HepG2 (cell line): Measurements from ENCODE around the gene VSIG10L2. TPM values are rescaled to one million over a fixed set of nuclear protein-coding genes. Genes with fewer than 3 reads are reported as not detected.
A peak's percentile ranks its signal among the peaks of the same experiment; 100 is the strongest.

Source experiments
- ARID3A ChIP-seq: IDR thresholded peaks from 2 replicates; pipeline ENCODE4 v1.6.1; 2012; ENCODE audit warnings: low read depth, low read length, improper control_type of control experiment
- ATF3 ChIP-seq: sonication (generic); formaldehyde crosslinking; IDR thresholded peaks from 2 replicates; pipeline ENCODE4 v1.4.0; 2020; ENCODE audit warnings: missing genetic modification reagents
- ETS1 ChIP-seq: sonication (generic); formaldehyde crosslinking; IDR thresholded peaks from 2 replicates; pipeline ENCODE4 v1.4.0; 2020; ENCODE audit warnings: missing genetic modification reagents
- HIC2 ChIP-seq: sonication (generic); formaldehyde crosslinking; IDR thresholded peaks from 2 replicates; pipeline ENCODE4 v1.9.0; 2022; ENCODE audit warnings: low read depth, missing genetic modification reagents
- HNF4G ChIP-seq, 2 experiments: sonication (generic) in 1 of 2; formaldehyde crosslinking in 1 of 2; IDR thresholded peaks; 2 replicates each; pipeline versions ENCODE4 v1.4.0 to v1.6.1; 2011 to 2020; ENCODE audit warnings: borderline replicate concordance in 2 of 2, low read depth in 2 of 2, mild to moderate bottlenecking in 2 of 2, low read length in 1 of 2, missing genetic modification reagents in 1 of 2, moderate library complexity in 1 of 2
- SETDB1 ChIP-seq: sonication (generic); formaldehyde crosslinking; IDR thresholded peaks from 2 replicates; pipeline ENCODE4 v1.5.1; 2020; ENCODE audit warnings: missing genetic modification reagents, mild to moderate bottlenecking, borderline replicate concordance
- TOE1 ChIP-seq: sonication (generic); formaldehyde crosslinking; IDR thresholded peaks from 2 replicates; pipeline ENCODE4 v1.4.0; 2020; ENCODE audit warnings: mild to moderate bottlenecking, missing genetic modification reagents
- TRIM24 ChIP-seq: sonication (generic); formaldehyde crosslinking; IDR thresholded peaks from 2 replicates; pipeline ENCODE4 v1.8.0; 2022; ENCODE audit warnings: mild to moderate bottlenecking, missing genetic modification reagents
- TSC22D2 ChIP-seq: sonication (generic); formaldehyde crosslinking; IDR thresholded peaks from 2 replicates; pipeline ENCODE4 v1.5.1; 2020; ENCODE audit warnings: missing genetic modification reagents, mild to moderate bottlenecking, borderline replicate concordance
- U2AF2 ChIP-seq: fragments of 200-400 bp; formaldehyde crosslinking; IDR thresholded peaks from 2 replicates; pipeline ENCODE4 v1.6.1; 2017; ENCODE audit warnings: low read depth, mild to moderate bottlenecking, low read length
- ZBTB10 ChIP-seq: sonication (generic); formaldehyde crosslinking; IDR thresholded peaks from 2 replicates; pipeline ENCODE4 v1.4.0; 2020; ENCODE audit warnings: missing genetic modification reagents, borderline replicate concordance
- ZNF609 ChIP-seq: sonication (generic); formaldehyde crosslinking; IDR thresholded peaks from 2 replicates; pipeline ENCODE4 v1.4.0; 2020; ENCODE audit warnings: mild to moderate bottlenecking, missing genetic modification reagents, borderline replicate concordance
- ZNF770 ChIP-seq: sonication (generic); formaldehyde crosslinking; IDR thresholded peaks from 2 replicates; pipeline ENCODE4 v1.5.0; 2020; ENCODE audit warnings: mild to moderate bottlenecking, missing genetic modification reagents
- polyA plus RNA-seq, 8 experiments: library from polyadenylated mRNA; depleted of rRNA in 3 of 8; stranded (reverse) in 7 of 8; unstranded in 1 of 8; fragments of >200 nt; fragmentation: Illumina TruSeq in 4 of 8; extraction: Trizol in 4 of 8; gene quantifications; 2 replicates each; pipeline versions ENCODE4 v1.2.1 to v1.2.3, GENCODE V29; 2011 to 2016; ENCODE audit warnings: low read depth in 4 of 8, missing spikeins in 1 of 8, mixed read lengths in 1 of 8; ENCODE audit not compliant: insufficient read depth in 1 of 8
- total RNA-seq, 5 experiments: library from RNA; depleted of rRNA; stranded (reverse); fragments of >200 nt; fragmentation: Illumina TruSeq; extraction: Trizol; gene quantifications; 2 replicates each; pipeline ENCODE4 v1.2.3, GENCODE V29; 2016; ENCODE audit warnings: low read depth in 1 of 5

VSIG10L2 gene
- total and polyA plus RNA-seq, 2 of the 13 experiments (the other 11 are each of a cell fraction or from before 2014, with no cell fraction given): 0.21 TPM; not detected in 1

- TF ChIP-seq ZNF609 (CRISPR knock-in tag) (no peak), TSC22D2 (CRISPR knock-in tag) (no peak), HIC2 (CRISPR knock-in tag) (no peak), ZBTB10 (CRISPR knock-in tag) (no peak), U2AF2 (no peak), ZNF770 (no peak), ETS1 (CRISPR knock-in tag) (no peak), ATF3 (no peak), SETDB1 (CRISPR knock-in tag) (no peak), ARID3A (peak; percentile 65; the same call in 1 of the 2 replicates), TOE1 (no peak), HNF4G (IDR thresholded peaks at IDR 0.05; ENCODE audit: borderline replicate concordance, low read depth, low read length) (peak; percentile 29; the same call in 1 of the 2 replicates), HNF4G (CRISPR knock-in tag; IDR thresholded peaks at IDR 0.05; ENCODE audit: borderline replicate concordance, low read depth) (no peak), TRIM24 (CRISPR knock-in tag) (no peak)
Measured at GRCh38 chr11:125968354-125968753, 22.5 kb downstream of the VSIG10L2 start (continued).
